Right renal pelvis (tissue), 4 donors: Measurements from ENCODE around the gene TRIM9. TPM values are rescaled to one million over a fixed set of nuclear protein-coding genes. Genes with fewer than 3 reads are reported as not detected.
A peak's percentile ranks its signal among the peaks of the same experiment; 100 is the strongest.

Experiments used
- DNase-seq, 4 donors: peaks; one replicate each; pipeline ENCODE4 v3.0.0-alpha.2; 2013; ENCODE audit warnings: low read depth in 4 of 4, low spot score in 3 of 4, missing footprints in 1 of 4
- polyA plus RNA-seq, 4 donors: library from polyadenylated mRNA; unstranded; fragments of 120-200 nt; gene quantifications; one replicate each; pipeline ENCODE4 v1.2.1, GENCODE V29; 2013; ENCODE audit not compliant: insufficient read length in 4 of 4

TRIM9 gene
- polyA plus RNA-seq, 4 donors, result 1.2 to 2.6 (median 2.3) TPM

- peak in 1 of 4 donors; percentile 16 for DNase-seq
Measured at GRCh38 chr14:51093371-51094281, 1.3 kb downstream of the TRIM9 start.

- no peak for DNase-seq
Measured at GRCh38 chr14:51092965-51093364, 1.9 kb downstream of the TRIM9 start.

- no peak for DNase-seq
Measured at GRCh38 chr14:51089278-51089677, 5.6 kb downstream of the TRIM9 start.

- DNase-seq, result no peak
Measured at GRCh38 chr14:51087031-51087441, 7.9 kb downstream of the TRIM9 start.

GRCh38 chr14:51086044-51086443 lies 8.9 kb downstream of the TRIM9 start:
- no peak for DNase-seq

- no peak for DNase-seq
Measured at GRCh38 chr14:51084962-51085361, 9.9 kb downstream of the TRIM9 start.

- no peak for DNase-seq
Measured at GRCh38 chr14:51084507-51084906, 10.4 kb downstream of the TRIM9 start.

GRCh38 chr14:51082349-51082748 lies 12.6 kb downstream of the TRIM9 start:
- no peak for DNase-seq

- DNase-seq, result no peak
Measured at GRCh38 chr14:51081712-51082111, 13.2 kb downstream of the TRIM9 start.

GRCh38 chr14:51081209-51081608 lies 13.7 kb downstream of the TRIM9 start:
- no peak for DNase-seq

GRCh38 chr14:51080645-51081044 lies 14.3 kb downstream of the TRIM9 start:
- no peak for DNase-seq

GRCh38 chr14:51079489-51079888 lies 15.4 kb downstream of the TRIM9 start:
- no peak for DNase-seq

- DNase-seq, result no peak
Measured at GRCh38 chr14:51079085-51079484, 15.8 kb downstream of the TRIM9 start.

- no peak for DNase-seq
Measured at GRCh38 chr14:51074701-51075385, 20.1 kb downstream of the TRIM9 start.

GRCh38 chr14:51073731-51074130 lies 21.2 kb downstream of the TRIM9 start:
- no peak for DNase-seq

- DNase-seq, result no peak
Measured at GRCh38 chr14:51072976-51073375, 21.9 kb downstream of the TRIM9 start.

GRCh38 chr14:51071857-51072256 lies 23.0 kb downstream of the TRIM9 start:
- no peak for DNase-seq

- no peak for DNase-seq
Measured at GRCh38 chr14:51070726-51071125, 24.2 kb downstream of the TRIM9 start.

GRCh38 chr14:51069055-51069454 lies 25.9 kb downstream of the TRIM9 start:
- no peak for DNase-seq

- no peak for DNase-seq
Measured at GRCh38 chr14:51068268-51068667, 26.6 kb downstream of the TRIM9 start.

- DNase-seq, result no peak
Measured at GRCh38 chr14:51067295-51067694, 27.6 kb downstream of the TRIM9 start.

GRCh38 chr14:51066576-51066975 lies 28.3 kb downstream of the TRIM9 start:
- no peak for DNase-seq
